Testis (tissue), 2 donors: ENCODE data around the gene PDGFC.

Experiments
- POLR2A ChIP-seq: fragments of 450-650 bp; IDR thresholded peaks from one replicate; pipeline ENCODE4 v1.6.1; 2017; ENCODE audit warnings: antibody characterized with exemption, mild to moderate bottlenecking, moderate library complexity
- TF ChIP-seq, protein P1 (sequence below), 3 experiments: fragments of 450-650 bp in 2 of 3; fragments of 200-600 bp in 1 of 3; sonication (generic) in 1 of 3; IDR thresholded peaks; one replicate each; pipeline ENCODE4 v1.5.1; 2016 to 2019; ENCODE audit warnings: antibody characterized with exemption in 3 of 3, mild to moderate bottlenecking in 2 of 3, moderate library complexity in 1 of 3

DNA sequence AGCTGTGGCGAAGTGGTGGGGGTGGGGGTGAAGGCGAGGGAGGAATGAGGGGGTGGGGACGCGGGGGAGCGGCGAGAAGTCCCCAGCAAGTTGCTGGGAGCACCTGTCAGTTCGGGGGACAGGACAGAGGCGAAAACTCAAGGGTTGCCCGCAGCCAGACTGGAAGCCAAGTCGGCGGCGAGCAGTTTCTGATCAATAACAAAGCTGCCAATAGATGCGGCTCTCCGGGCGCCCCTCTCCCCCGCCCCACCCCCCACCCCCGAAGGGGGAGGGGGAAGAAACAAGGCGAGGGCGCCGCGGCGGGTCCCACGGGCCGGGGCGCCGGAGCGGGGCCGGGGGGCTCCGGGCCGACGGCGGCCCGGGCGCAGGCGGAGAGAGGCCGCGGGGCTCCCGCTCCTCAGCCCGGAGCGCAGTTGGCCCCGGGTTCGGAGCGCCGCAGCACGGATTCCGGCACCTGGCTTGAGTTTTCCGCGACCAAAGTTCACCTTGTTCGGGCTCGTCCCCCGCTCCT lies 379 bp downstream of the PDGFC start:
- TF ChIP-seq, protein P1, sequence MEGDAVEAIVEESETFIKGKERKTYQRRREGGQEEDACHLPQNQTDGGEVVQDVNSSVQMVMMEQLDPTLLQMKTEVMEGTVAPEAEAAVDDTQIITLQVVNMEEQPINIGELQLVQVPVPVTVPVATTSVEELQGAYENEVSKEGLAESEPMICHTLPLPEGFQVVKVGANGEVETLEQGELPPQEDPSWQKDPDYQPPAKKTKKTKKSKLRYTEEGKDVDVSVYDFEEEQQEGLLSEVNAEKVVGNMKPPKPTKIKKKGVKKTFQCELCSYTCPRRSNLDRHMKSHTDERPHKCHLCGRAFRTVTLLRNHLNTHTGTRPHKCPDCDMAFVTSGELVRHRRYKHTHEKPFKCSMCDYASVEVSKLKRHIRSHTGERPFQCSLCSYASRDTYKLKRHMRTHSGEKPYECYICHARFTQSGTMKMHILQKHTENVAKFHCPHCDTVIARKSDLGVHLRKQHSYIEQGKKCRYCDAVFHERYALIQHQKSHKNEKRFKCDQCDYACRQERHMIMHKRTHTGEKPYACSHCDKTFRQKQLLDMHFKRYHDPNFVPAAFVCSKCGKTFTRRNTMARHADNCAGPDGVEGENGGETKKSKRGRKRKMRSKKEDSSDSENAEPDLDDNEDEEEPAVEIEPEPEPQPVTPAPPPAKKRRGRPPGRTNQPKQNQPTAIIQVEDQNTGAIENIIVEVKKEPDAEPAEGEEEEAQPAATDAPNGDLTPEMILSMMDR (IDR thresholded peaks at IDR 0.05) = no peak
- no peak for TF ChIP-seq POLR2A
